ENCODE data around the gene SLC16A13. TPM values are rescaled to one million over a fixed set of nuclear protein-coding genes. Genes with fewer than 3 reads are reported as not detected.

The SLC16A13 gene
- total RNA-seq, 1 donor from 2014 or later = 10.1 TPM

DNA sequence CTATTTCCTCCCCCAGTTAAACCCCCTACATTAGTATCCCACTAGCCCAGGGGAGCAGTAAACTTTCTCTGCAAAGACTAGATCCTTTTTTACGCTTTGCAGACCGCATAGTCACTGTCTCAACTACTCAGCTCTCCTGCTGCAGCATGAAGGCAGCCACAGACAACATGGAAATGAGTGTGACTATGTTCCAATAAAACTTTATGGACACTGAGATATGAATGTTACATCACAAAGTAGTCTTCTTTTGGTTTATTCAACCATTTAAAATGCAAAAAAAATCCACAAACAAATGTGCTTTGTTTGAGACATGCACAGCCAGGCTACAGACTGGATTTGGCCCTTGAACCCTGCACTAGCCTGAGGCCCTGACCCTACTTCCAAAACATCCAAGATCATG is 25.3 kb upstream of the SLC16A13 start:
- H3K27me3 ChIP-seq = no peaks in the 10 kb centered on the region
- H3K9me3 ChIP-seq = no peaks in the 10 kb centered on the region
- TF ChIP-seq, protein P1, sequence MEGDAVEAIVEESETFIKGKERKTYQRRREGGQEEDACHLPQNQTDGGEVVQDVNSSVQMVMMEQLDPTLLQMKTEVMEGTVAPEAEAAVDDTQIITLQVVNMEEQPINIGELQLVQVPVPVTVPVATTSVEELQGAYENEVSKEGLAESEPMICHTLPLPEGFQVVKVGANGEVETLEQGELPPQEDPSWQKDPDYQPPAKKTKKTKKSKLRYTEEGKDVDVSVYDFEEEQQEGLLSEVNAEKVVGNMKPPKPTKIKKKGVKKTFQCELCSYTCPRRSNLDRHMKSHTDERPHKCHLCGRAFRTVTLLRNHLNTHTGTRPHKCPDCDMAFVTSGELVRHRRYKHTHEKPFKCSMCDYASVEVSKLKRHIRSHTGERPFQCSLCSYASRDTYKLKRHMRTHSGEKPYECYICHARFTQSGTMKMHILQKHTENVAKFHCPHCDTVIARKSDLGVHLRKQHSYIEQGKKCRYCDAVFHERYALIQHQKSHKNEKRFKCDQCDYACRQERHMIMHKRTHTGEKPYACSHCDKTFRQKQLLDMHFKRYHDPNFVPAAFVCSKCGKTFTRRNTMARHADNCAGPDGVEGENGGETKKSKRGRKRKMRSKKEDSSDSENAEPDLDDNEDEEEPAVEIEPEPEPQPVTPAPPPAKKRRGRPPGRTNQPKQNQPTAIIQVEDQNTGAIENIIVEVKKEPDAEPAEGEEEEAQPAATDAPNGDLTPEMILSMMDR (IDR thresholded peaks at IDR 0.05) = no peak
- H3K27ac ChIP-seq = no peak overlapping the region
- no peak for ATAC-seq
- intact Hi-C loops (cut with DNase I) = no loop called here
- H3K4me3 ChIP-seq = peak overlapping the region; percentile 94
- peaks cover 32% of the 10 kb centered on the region for H3K36me3 ChIP-seq
- H3K4me1 ChIP-seq = peaks cover 29% of the 10 kb centered on the region
- DNase-seq = no peak

DNA sequence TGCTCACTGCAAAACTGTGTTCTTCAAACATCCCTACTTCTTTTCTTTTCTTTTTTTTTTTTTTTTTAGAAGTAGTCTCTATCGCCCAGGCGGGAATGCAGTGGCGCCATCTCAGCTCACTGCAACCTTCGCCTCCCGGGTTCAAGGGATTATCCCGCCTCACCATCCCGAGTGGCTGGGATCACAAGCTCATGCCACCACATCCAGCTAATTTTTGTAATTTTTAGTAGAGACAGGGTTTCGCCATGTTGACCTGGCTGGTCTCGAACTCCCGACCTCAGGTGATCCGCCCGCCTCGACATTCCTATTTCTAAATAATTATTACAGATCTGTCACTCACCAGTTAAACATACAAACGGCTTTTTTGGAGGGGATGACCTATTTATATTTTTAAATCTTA is 24.4 kb upstream of the SLC16A13 start:
- H3K4me3 ChIP-seq = peak overlapping the region; percentile 94
- H3K36me3 ChIP-seq = peaks cover 31% of the 10 kb centered on the region
- intact Hi-C loops (cut with DNase I) = no loop called here
- no peaks in the 10 kb centered on the region for H3K27me3 ChIP-seq
- H3K27ac ChIP-seq = no peak overlapping the region
- ATAC-seq (no peak), DNase-seq (no peak)
- peaks cover 36% of the 10 kb centered on the region for H3K4me1 ChIP-seq
- no peaks in the 10 kb centered on the region for H3K9me3 ChIP-seq
- TF ChIP-seq, protein P1 (IDR thresholded peaks at IDR 0.05) = no peak

DNA sequence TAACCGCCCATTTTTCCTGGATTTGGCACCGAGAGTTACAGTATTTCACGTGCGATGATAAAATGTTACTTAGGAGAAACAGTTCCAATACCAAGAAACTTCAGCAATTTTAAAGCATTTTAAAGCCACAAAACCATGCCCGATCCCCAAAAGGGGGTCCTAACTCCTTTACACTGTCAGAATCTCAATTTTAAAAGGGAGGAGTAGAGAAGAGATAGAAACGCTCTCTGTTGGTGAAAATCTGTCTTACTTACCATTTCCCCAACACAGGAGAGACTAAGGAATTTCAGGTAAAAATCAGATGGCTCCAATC is 23.9 kb upstream of the SLC16A13 start:
- no peaks in the 10 kb centered on the region for H3K9me3 ChIP-seq
- DNase-seq (no peak), ATAC-seq (no peak)
- H3K27ac ChIP-seq = peak overlapping the region; percentile 100
- H3K4me1 ChIP-seq = peaks cover 40% of the 10 kb centered on the region
- TF ChIP-seq, protein P1 (IDR thresholded peaks at IDR 0.05) = no peak
- peaks cover 31% of the 10 kb centered on the region for H3K36me3 ChIP-seq
- H3K27me3 ChIP-seq = no peaks in the 10 kb centered on the region
- H3K4me3 ChIP-seq = peak overlapping the region; percentile 94
- intact Hi-C loops (cut with DNase I) = no loop called here

DNA sequence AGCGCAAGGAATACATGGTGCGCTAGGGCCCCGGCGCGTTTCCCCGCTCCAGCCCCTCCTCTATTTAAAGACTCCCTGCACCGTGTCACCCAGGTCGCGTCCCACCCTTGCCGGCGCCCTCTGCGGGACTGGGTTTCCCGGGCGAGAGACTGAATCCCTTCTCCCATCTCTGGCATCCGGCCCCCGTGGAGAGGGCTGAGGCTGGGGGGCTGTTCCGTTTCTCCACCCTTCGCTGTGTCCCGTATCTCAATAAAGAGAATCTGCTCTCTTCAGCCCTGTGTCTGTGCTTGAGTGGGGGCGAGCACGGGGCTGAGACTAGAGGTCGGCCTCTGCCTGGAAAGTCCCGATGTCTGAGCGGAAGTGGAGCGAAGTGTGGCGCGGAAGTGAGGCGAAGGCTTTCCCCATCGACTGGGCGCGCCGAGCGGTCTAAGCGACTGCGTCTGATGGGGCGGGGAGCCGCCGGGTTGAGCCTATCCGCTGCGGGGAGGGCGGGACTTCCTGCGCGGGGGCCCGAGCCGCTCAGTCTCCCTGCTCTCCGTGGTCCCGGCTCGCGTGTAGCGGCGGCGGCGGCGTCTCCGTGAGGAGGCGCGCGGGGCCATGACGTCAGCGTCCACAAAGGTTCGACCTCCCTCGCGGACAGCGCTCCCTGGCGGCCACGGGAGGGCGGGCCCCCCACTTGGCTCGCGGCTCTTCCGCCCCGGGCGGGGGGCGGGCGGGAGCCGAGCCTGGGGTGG is 21.4 kb upstream of the SLC16A13 start:
- no peaks in the 10 kb centered on the region for H3K9me3 ChIP-seq
- ATAC-seq (peak; percentile 92), DNase-seq (peak; percentile 99)
- peaks cover 51% of the 10 kb centered on the region for H3K4me1 ChIP-seq
- H3K27ac ChIP-seq = peak overlapping the region; percentile 100
- intact Hi-C loops (cut with DNase I) = no loop called here
- H3K4me3 ChIP-seq = peak overlapping the region; percentile 94
- no peaks in the 10 kb centered on the region for H3K27me3 ChIP-seq
- H3K36me3 ChIP-seq = peaks cover 17% of the 10 kb centered on the region
- TF ChIP-seq, protein P1 (IDR thresholded peaks at IDR 0.05) = peak; percentile 77

DNA sequence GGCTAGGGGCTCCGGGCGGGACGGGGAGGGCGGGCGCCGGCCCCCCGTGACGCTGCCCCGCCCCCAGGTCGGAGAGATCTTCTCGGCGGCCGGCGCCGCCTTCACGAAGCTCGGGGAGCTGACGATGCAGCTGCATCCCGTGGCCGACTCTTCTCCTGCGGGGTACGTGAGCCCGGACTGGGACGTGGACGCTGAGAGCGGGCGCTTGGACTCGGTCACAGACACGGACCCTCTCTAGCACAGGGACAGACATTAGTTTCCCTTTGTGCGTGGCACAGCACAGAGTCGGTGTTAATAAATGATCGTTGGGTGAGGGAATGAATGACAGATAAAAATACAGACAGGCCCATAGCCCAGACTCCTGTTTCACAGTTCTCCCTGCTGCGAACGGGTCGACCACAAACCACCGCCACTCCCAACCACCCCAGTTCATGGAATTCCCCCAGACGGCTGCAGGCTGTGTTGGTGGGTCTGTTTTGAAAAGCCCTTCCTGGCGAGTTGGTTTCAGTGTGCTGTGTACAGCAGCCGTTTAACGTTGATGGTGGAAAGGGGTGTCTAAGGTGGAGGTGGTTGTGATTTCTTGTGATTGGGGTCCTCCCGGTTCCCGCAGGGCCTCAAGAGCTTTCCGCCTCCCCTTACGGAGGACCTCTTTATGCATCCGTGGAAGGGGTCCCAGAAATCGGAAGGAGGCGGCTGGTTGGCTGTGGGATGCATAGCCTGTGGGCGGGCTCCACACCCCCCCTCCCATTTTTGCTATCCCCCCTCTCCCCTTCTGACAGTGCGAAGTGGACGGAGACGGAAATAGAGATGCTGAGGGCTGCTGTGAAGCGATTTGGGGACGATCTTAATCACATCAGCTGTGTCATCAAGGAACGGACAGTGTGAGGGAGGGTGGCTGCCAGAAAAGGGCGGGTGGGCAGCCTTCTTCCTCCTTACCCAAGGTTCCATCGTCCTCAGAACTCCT is 20.5 kb upstream of the SLC16A13 start:
- Histone ChIP-seq H3K9me3 (no peaks in the 10 kb centered on the region), H3K27me3 (no peaks in the 10 kb centered on the region), H3K27ac (peak overlapping the region; percentile 100), H3K4me1 (peaks cover 48% of the 10 kb centered on the region), H3K36me3 (peaks cover 10% of the 10 kb centered on the region), H3K4me3 (peak overlapping the region; percentile 94)
- intact Hi-C loops (cut with DNase I) = no loop called here
- TF ChIP-seq, protein P1 (IDR thresholded peaks at IDR 0.05) = peak; percentile 24
- no peak for ATAC-seq
- DNase-seq = no peak

All from upper lobe of right lung (tissue), 1 donor.